CD14-positive monocyte (primary cell): ENCODE data around the gene DHFR2. TPM values are rescaled to one million over a fixed set of nuclear protein-coding genes. Genes with fewer than 3 reads are reported as not detected.
"Not testable (repeated sequence)": the region's sequence is repeated elsewhere in the genome, so short reads cannot be mapped to it uniquely, and the experiment has no call there.

ENCODE experiments used
- DNase-seq, 3 donors: peaks; one replicate each; pipeline ENCODE4 v3.0.0-alpha.2; 2011 to 2022
- H2AFZ ChIP-seq: 2 replicates; pipeline ENCODE4 v1.6.0; 2012; ENCODE audit warnings: mild to moderate bottlenecking, low read depth, low read length, inconsistent platforms; ENCODE audit not compliant: insufficient read depth, poor library complexity, severe bottlenecking
- H3K27ac ChIP-seq, 2 donors: 1 replicate in 1 of 2; 2 replicates in 1 of 2; pipeline ENCODE4 v1.5.1; 2012 to 2013; ENCODE audit warnings: low read length in 2 of 2, control low read depth in 1 of 2, inconsistent platforms in 1 of 2, low read depth in 1 of 2, mild to moderate bottlenecking in 1 of 2
- H3K27me3 ChIP-seq, 2 donors: one replicate each; pipeline versions ENCODE4 v1.6.0 to v1.6.1; 2011 to 2013; ENCODE audit warnings: low read length in 2 of 2; ENCODE audit not compliant: control insufficient read depth in 2 of 2, insufficient read depth in 2 of 2
- H3K36me3 ChIP-seq, 2 donors: replicated peaks in 1 of 2; 1 replicate in 1 of 2; 2 replicates in 1 of 2; pipeline versions ENCODE4 v1.5.1 to v1.6.1; 2012 to 2013; ENCODE audit warnings: low read length in 2 of 2, control low read depth in 1 of 2, inconsistent platforms in 1 of 2, mild to moderate bottlenecking in 1 of 2; ENCODE audit not compliant: insufficient read depth in 2 of 2, control insufficient read depth in 1 of 2
- H3K4me1 ChIP-seq, 2 donors: 1 replicate in 1 of 2; 2 replicates in 1 of 2; pipeline versions ENCODE4 v1.5.1 to v1.6.1; 2012 to 2013; ENCODE audit warnings: low read length in 2 of 2, control low read depth in 1 of 2, inconsistent platforms in 1 of 2, mild to moderate bottlenecking in 1 of 2, moderate library complexity in 1 of 2; ENCODE audit not compliant: insufficient read depth in 2 of 2, control insufficient read depth in 1 of 2
- H3K4me2 ChIP-seq: replicated peaks from 2 replicates; pipeline ENCODE3; 2012; ENCODE audit warnings: low read length, moderate library complexity, mild to moderate bottlenecking; ENCODE audit not compliant: poor library complexity, severe bottlenecking; ENCODE audit errors: extremely low read depth
- H3K4me3 ChIP-seq, 3 experiments: fragments of 200-600 bp in 1 of 3; sonication (generic) in 1 of 3; replicated peaks in 1 of 3; 1 replicate in 2 of 3; 2 replicates in 1 of 3; pipeline ENCODE4 v1.5.1; 2011 to 2013; ENCODE audit warnings: low read length in 3 of 3, mild to moderate bottlenecking in 3 of 3, control low read depth in 2 of 3, low read depth in 2 of 3, inconsistent platforms in 1 of 3, moderate library complexity in 1 of 3
- H3K79me2 ChIP-seq: 2 replicates; pipeline ENCODE4 v1.6.0; 2012; ENCODE audit warnings: mild to moderate bottlenecking, control low read depth, inconsistent platforms, low read length, moderate library complexity; ENCODE audit not compliant: insufficient read depth
- H3K9ac ChIP-seq: 2 replicates; pipeline ENCODE4 v1.6.0; 2017; ENCODE audit warnings: low read length, mild to moderate bottlenecking; ENCODE audit not compliant: insufficient read depth, poor library complexity, severe bottlenecking
- H3K9me3 ChIP-seq, 2 donors: replicated peaks in 1 of 2; 1 replicate in 1 of 2; 2 replicates in 1 of 2; pipeline versions ENCODE4 v1.5.1 to v1.6.1; 2012 to 2013; ENCODE audit warnings: low read length in 2 of 2, control low read depth in 1 of 2; ENCODE audit not compliant: control insufficient read depth in 1 of 2, insufficient read depth in 1 of 2
- H4K20me1 ChIP-seq: 2 replicates; pipeline ENCODE4 v1.6.0; 2012; ENCODE audit warnings: mild to moderate bottlenecking, low read length, control low read depth, moderate library complexity; ENCODE audit not compliant: insufficient read depth
- H3K27ac Mint-ChIP-seq, 7 donors: one replicate each; pipeline ENCODE4 v1.8.0; 2020; ENCODE audit warnings: mild to moderate bottlenecking in 7 of 7, mixed read lengths in 7 of 7, moderate library complexity in 6 of 7, inconsistent platforms in 2 of 7
- H3K27me3 Mint-ChIP-seq, 3 donors: one replicate each; pipeline ENCODE4 v1.8.0; 2021 to 2022; ENCODE audit warnings: low read depth in 3 of 3, mild to moderate bottlenecking in 3 of 3, mixed read lengths in 3 of 3, moderate library complexity in 3 of 3, inconsistent platforms in 1 of 3
- H3K36me3 Mint-ChIP-seq, 2 donors: one replicate each; pipeline ENCODE4 v1.8.0; 2020; ENCODE audit warnings: mixed read lengths in 2 of 2, inconsistent platforms in 1 of 2, mild to moderate bottlenecking in 1 of 2
- H3K4me1 Mint-ChIP-seq: one replicate; pipeline ENCODE4 v1.8.0; 2020; ENCODE audit warnings: mild to moderate bottlenecking, mixed read lengths
- H3K4me3 Mint-ChIP-seq, 2 donors: one replicate each; pipeline ENCODE4 v1.8.0; 2020; ENCODE audit warnings: mild to moderate bottlenecking in 2 of 2, mixed read lengths in 2 of 2, moderate library complexity in 1 of 2
- H3K9me3 Mint-ChIP-seq, 7 donors: one replicate each; pipeline ENCODE4 v1.8.0; 2020 to 2022; ENCODE audit warnings: mixed read lengths in 7 of 7, mild to moderate bottlenecking in 6 of 7, moderate library complexity in 6 of 7, inconsistent platforms in 2 of 7
- WGBS: methylation state at CpG from one replicate; pipeline ENCODE4 v1.1.5; 2013; ENCODE audit warnings: missing lambda C conversion rate; ENCODE audit not compliant: insufficient coverage; 5-methylcytosine and 5-hydroxymethylcytosine counted together
- intact Hi-C, 2 donors: fragments of 100-400 bp; cut with micrococcal nuclease; formaldehyde crosslinking; loops; one replicate each; pipeline versions ENCODE4 v1.15.0 to v1.15.1; 2023
- polyA plus RNA-seq, 3 donors: library from polyadenylated mRNA; depleted of rRNA in 1 of 3; unstranded in 2 of 3; stranded (reverse) in 1 of 3; fragments of 300-500 nt in 2 of 3; fragments of >200 nt in 1 of 3; fragmentation: Illumina TruSeq in 2 of 3; gene quantifications; 1 replicate in 2 of 3; 2 replicates in 1 of 3; pipeline ENCODE4 v1.2.3, GENCODE V29; 2012 to 2021
- TF ChIP-seq, protein P1 (sequence below): fragments of 200-600 bp; IDR thresholded peaks from one replicate; pipeline ENCODE4 v1.8.0; 2022; ENCODE audit warnings: antibody characterized with exemption, mild to moderate bottlenecking

The DHFR2 gene
- polyA plus RNA-seq, 3 donors, result 0.35 to 2.8 (median 1.2) TPM

- peaks cover 36 to 55% of the 10 kb centered on the region in 2 donors for H3K36me3 Mint-ChIP-seq
Observed at GRCh38 chr3:94081884-94082283, 19.2 kb upstream of the DHFR2 start.

GRCh38 chr3:94080552-94080951 lies 17.8 kb upstream of the DHFR2 start:
- H3K27me3 ChIP-seq, H3K27ac ChIP-seq, H3K9me3 Mint-ChIP-seq, H3K9me3 ChIP-seq, H3K4me3 ChIP-seq, H3K27me3 Mint-ChIP-seq, H3K9ac ChIP-seq, H2AFZ ChIP-seq, intact Hi-C loops, H3K4me1 Mint-ChIP-seq, H3K4me1 ChIP-seq, H3K27ac Mint-ChIP-seq, H3K4me3 Mint-ChIP-seq, H3K4me2 ChIP-seq, DNase-seq: not testable (repeated sequence)
- WGBS, result 95% methylated on average over 2 of the region's 5 CpGs
- Histone ChIP-seq H3K79me2 (peaks cover 19% of the 10 kb centered on the region), H4K20me1 (peaks cover 41% of the 10 kb centered on the region), H3K36me3 (peaks cover 12 to 64% of the 10 kb centered on the region in 2 donors)
- H3K36me3 Mint-ChIP-seq, result peaks cover 40 to 61% of the 10 kb centered on the region in 2 donors

More at GRCh38 chr3:94081884-94082283, 19.2 kb upstream of the DHFR2 start:
- H3K4me1 ChIP-seq, result no peaks in the 10 kb centered on the region
- no peak overlapping the region for H2AFZ ChIP-seq
- Mint-ChIP-seq H3K4me3 (no peak overlapping the region), H3K4me1 (peaks cover 7% of the 10 kb centered on the region), H3K27ac (peak overlapping the region in 1 of 7 donors; percentile 56), H3K27me3 (peaks cover 0 to 2% (median 0%) of the 10 kb centered on the region in 3 donors), H3K9me3 (peaks cover 0 to 2% (median 0%) of the 10 kb centered on the region in 7 donors)
- H4K20me1 ChIP-seq, result peaks cover 33% of the 10 kb centered on the region
- no peak overlapping the region for H3K4me2 ChIP-seq
- no peaks in the 10 kb centered on the region for H3K9me3 ChIP-seq
- H3K27me3 ChIP-seq, result no peaks in the 10 kb centered on the region
- no peak overlapping the region for H3K9ac ChIP-seq
- H3K4me3 ChIP-seq, result no peak overlapping the region
- TF ChIP-seq, protein P1, sequence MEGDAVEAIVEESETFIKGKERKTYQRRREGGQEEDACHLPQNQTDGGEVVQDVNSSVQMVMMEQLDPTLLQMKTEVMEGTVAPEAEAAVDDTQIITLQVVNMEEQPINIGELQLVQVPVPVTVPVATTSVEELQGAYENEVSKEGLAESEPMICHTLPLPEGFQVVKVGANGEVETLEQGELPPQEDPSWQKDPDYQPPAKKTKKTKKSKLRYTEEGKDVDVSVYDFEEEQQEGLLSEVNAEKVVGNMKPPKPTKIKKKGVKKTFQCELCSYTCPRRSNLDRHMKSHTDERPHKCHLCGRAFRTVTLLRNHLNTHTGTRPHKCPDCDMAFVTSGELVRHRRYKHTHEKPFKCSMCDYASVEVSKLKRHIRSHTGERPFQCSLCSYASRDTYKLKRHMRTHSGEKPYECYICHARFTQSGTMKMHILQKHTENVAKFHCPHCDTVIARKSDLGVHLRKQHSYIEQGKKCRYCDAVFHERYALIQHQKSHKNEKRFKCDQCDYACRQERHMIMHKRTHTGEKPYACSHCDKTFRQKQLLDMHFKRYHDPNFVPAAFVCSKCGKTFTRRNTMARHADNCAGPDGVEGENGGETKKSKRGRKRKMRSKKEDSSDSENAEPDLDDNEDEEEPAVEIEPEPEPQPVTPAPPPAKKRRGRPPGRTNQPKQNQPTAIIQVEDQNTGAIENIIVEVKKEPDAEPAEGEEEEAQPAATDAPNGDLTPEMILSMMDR, result no peak
- H3K79me2 ChIP-seq, result peaks cover 8% of the 10 kb centered on the region
- no peak overlapping the region for H3K27ac ChIP-seq
- no peak for DNase-seq
- 100% methylated on average over 2 of the region's 5 CpGs for WGBS
- intact Hi-C loops, result no loop called here
- peaks cover 11 to 63% of the 10 kb centered on the region in 2 donors for H3K36me3 ChIP-seq
